Liver (tissue), 9 donors: Measurements from ENCODE around the gene PRR4. TPM values are rescaled to one million over a fixed set of nuclear protein-coding genes. Genes with fewer than 3 reads are reported as not detected.

Experiments used
- DNase-seq: peaks from one replicate; pipeline ENCODE4 v3.0.0-alpha.2; 2017; ENCODE audit warnings: low spot score
- H3K27ac ChIP-seq, 2 donors: one replicate each; pipeline ENCODE4 v1.7.0; 2013; ENCODE audit warnings: inconsistent platforms in 2 of 2, low read length in 2 of 2, control low read depth in 1 of 2, low read depth in 1 of 2, mild to moderate bottlenecking in 1 of 2
- H3K27me3 ChIP-seq, 4 donors: one replicate each; pipeline versions ENCODE4 v1.6.1 to v1.7.0; 2013; ENCODE audit warnings: low read length in 3 of 4, inconsistent platforms in 1 of 4, mild to moderate bottlenecking in 1 of 4, moderate library complexity in 1 of 4; ENCODE audit not compliant: control insufficient read depth in 4 of 4, insufficient read depth in 4 of 4
- H3K36me3 ChIP-seq, 4 donors: one replicate each; pipeline versions ENCODE4 v1.6.1 to v1.7.0; 2013; ENCODE audit warnings: low read length in 3 of 4, mild to moderate bottlenecking in 3 of 4, low read depth in 1 of 4, moderate library complexity in 1 of 4; ENCODE audit not compliant: control insufficient read depth in 4 of 4, insufficient read depth in 3 of 4
- H3K4me1 ChIP-seq, 4 donors: one replicate each; pipeline versions ENCODE4 v1.6.1 to v1.7.0; 2013; ENCODE audit warnings: low read length in 3 of 4, mild to moderate bottlenecking in 3 of 4, moderate library complexity in 1 of 4; ENCODE audit not compliant: control insufficient read depth in 4 of 4, insufficient read depth in 4 of 4
- H3K4me3 ChIP-seq, 3 donors: one replicate each; pipeline versions ENCODE4 v1.6.1 to v1.7.0; 2013; ENCODE audit warnings: low read length in 3 of 3, control low read depth in 1 of 3, low read depth in 1 of 3, mild to moderate bottlenecking in 1 of 3
- H3K9ac ChIP-seq, 2 donors: one replicate each; pipeline ENCODE4 v1.7.0; 2013; ENCODE audit warnings: low read length in 2 of 2, mild to moderate bottlenecking in 2 of 2, moderate library complexity in 2 of 2, control low read depth in 1 of 2, low read depth in 1 of 2
- H3K9me3 ChIP-seq, 4 donors: one replicate each; pipeline versions ENCODE4 v1.6.1 to v1.7.0; 2013; ENCODE audit warnings: low read length in 3 of 4; ENCODE audit not compliant: control insufficient read depth in 4 of 4
- ATF3 ChIP-seq: IDR thresholded peaks from 2 replicates; pipeline ENCODE4 v1.6.1; 2016; ENCODE audit warnings: antibody characterized with exemption
- EGR1 ChIP-seq, 2 donors: IDR thresholded peaks; 2 replicates each; pipeline ENCODE4 v1.6.1; 2016 to 2018; ENCODE audit warnings: antibody characterized with exemption in 2 of 2, low read depth in 2 of 2
- FOXA1 ChIP-seq: IDR thresholded peaks from 2 replicates; pipeline ENCODE4 v1.6.1; 2016; ENCODE audit warnings: antibody characterized with exemption
- FOXA2 ChIP-seq: IDR thresholded peaks from 2 replicates; pipeline ENCODE4 v1.6.1; 2016; ENCODE audit warnings: antibody characterized with exemption
- GABPA ChIP-seq, 2 donors: IDR thresholded peaks in 1 of 2; conservative IDR thresholded peaks in 1 of 2; 2 replicates each; pipeline ENCODE4 v1.6.1; 2016; ENCODE audit warnings: antibody characterized with exemption in 2 of 2, mild to moderate bottlenecking in 1 of 2, moderate library complexity in 1 of 2
- HNF4A ChIP-seq, 2 donors: conservative IDR thresholded peaks; 2 replicates each; pipeline ENCODE4 v1.6.1; 2016; ENCODE audit warnings: antibody characterized with exemption in 2 of 2, mild to moderate bottlenecking in 2 of 2
- HNF4G ChIP-seq: IDR thresholded peaks from 2 replicates; pipeline ENCODE4 v1.6.1; 2016; ENCODE audit warnings: antibody characterized with exemption
- JUND ChIP-seq, 2 donors: IDR thresholded peaks; 2 replicates each; pipeline ENCODE4 v1.6.1; 2016; ENCODE audit warnings: antibody characterized with exemption in 2 of 2
- MAX ChIP-seq: IDR thresholded peaks from 2 replicates; pipeline ENCODE4 v1.6.1; 2016; ENCODE audit warnings: antibody characterized with exemption
- NR2F2 ChIP-seq: IDR thresholded peaks from 2 replicates; pipeline ENCODE4 v1.6.1; 2016; ENCODE audit warnings: antibody characterized with exemption
- REST ChIP-seq: IDR thresholded peaks from 2 replicates; pipeline ENCODE4 v1.6.1; 2016; ENCODE audit warnings: antibody characterized with exemption, mild to moderate bottlenecking
- RXRA ChIP-seq, 2 donors: IDR thresholded peaks; 2 replicates each; pipeline ENCODE4 v1.6.1; 2017 to 2018; ENCODE audit warnings: antibody characterized with exemption in 2 of 2, mild to moderate bottlenecking in 1 of 2
- SP1 ChIP-seq: IDR thresholded peaks from 2 replicates; pipeline ENCODE4 v1.6.1; 2018; ENCODE audit warnings: antibody characterized with exemption, mild to moderate bottlenecking
- TAF1 ChIP-seq: conservative IDR thresholded peaks from 2 replicates; pipeline ENCODE4 v1.6.1; 2016; ENCODE audit warnings: antibody characterized with exemption, mild to moderate bottlenecking
- YY1 ChIP-seq: IDR thresholded peaks from 2 replicates; pipeline ENCODE4 v1.6.1; 2016; ENCODE audit warnings: antibody characterized with exemption, mild to moderate bottlenecking
- ZBTB33 ChIP-seq: IDR thresholded peaks from 2 replicates; pipeline ENCODE4 v1.6.1; 2016; ENCODE audit warnings: antibody characterized with exemption
- WGBS: extraction: QIAGEN DNeasy Blood & Tissue Kit; methylation state at CpG from one replicate; pipeline ENCODE4 v1.1.7; 2013; 5-methylcytosine and 5-hydroxymethylcytosine counted together
- polyA plus RNA-seq, 2 donors: library from polyadenylated mRNA; stranded (reverse) in 1 of 2; unstranded in 1 of 2; fragments of 200-250 nt in 1 of 2; fragments of >200 nt in 1 of 2; fragmentation: Nextera tagmentation in 1 of 2; extraction: Ambion mirVana in 1 of 2; gene quantifications; one replicate each; pipeline versions ENCODE4 v1.2.1 to v1.2.3, GENCODE V29; 2013 to 2015
- total RNA-seq, 2 donors: library from RNA; depleted of rRNA; stranded (reverse); fragments of >200 nt; gene quantifications; one replicate each; pipeline ENCODE4 v1.2.3, GENCODE V29; 2014
- TF ChIP-seq, protein P1 (sequence below): fragments of 150-350 bp; IDR thresholded peaks from 2 replicates; pipeline ENCODE4 v1.5.1; 2017; ENCODE audit warnings: improper control_type of control experiment, low read depth, low read length; ENCODE audit not compliant: missing input control
- donor health status: healthy.
- donor health status: healthy.
- donor health status: healthy.
- donor health status: healthy.
- donor health status: healthy.

The PRR4 gene
- total and polyA plus RNA-seq, 4 donors: 0.56 to 3.5 (median 1.4) TPM

DNA sequence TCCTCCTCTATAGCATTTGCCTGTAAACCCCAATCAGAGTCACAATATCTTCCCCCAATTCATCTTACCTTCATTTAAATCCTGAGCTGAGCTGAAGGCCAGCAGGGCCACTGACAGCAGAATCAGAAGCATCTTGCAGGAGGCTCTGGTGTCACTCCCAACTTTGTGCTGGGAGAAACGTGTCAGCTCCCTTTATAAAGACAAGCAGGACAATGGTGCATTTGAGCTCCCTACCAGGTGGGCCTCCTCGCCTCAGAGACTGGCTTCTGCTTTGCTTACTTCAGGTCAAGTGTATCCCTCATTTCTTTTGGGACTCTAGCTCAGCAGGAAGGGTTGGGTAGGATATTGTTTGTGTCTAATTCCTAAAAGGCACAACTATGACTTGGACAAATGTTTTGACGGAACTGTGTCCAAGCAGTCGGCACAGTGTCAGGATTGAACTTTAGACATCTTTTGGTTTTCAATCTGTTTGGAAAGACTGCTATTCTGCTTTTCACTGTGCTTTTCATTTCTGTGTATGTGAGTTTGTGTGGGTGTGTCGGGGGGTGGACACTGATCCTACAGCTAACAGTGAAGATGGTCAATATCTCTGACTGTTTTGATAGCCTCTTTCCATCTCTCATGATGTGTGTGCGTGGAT, 34.9 kb upstream of the PRR4 start, which contains the start of gene PRH1:
PRH1 (minus strand) TSS at position 170 of the 640 bp plus-strand sequence; CDS start at position 132, 38 bp downstream.
- H3K27ac ChIP-seq: no peak within 1 kb of the TSS
- peaks cover 0 to 2% (median 1%) of the 10 kb centered on the region in 4 donors for H3K36me3 ChIP-seq
- no peaks in the 10 kb centered on the region for H3K9me3 ChIP-seq
- H3K9ac ChIP-seq: no peak within 1 kb of the TSS
- no peak within 1 kb of the TSS for H3K4me3 ChIP-seq
- WGBS: 82% methylated on average over 6 of the region's 6 CpGs
- H3K27me3 ChIP-seq: no peaks in the 10 kb centered on the region
- DNase-seq: no peak
- TF ChIP-seq EGR1 (IDR thresholded peaks at IDR 0.05; ENCODE audit: low read depth in 2 of 2) (no peak), NR2F2 (no peak), MAX (no peak), HNF4A (conservative IDR thresholded peaks at IDR 0.05) (no peak), ZBTB33 (no peak), SP1 (no peak), ATF3 (no peak), REST (no peak), FOXA1 (no peak)
- H3K4me1 ChIP-seq: no peaks in the 10 kb centered on the region

DNA sequence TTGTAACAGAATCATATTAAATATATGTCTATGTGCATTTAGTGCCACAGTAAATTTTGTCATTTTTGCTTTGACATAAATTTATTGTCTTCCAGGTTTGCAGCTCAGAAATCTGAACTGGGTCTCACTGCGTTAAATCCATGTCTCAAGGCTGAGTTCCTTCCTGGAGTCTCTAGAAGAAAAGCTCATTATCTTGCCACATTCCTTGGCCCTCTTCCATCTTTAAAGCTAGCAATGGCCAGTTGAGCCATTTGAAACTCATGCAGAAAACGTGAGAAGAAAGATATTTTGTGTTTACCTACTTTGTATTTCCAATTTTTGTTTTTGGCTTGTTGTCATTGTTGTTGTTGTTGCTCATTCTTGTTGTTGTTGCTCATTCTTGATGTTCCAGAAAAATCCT, 24.1 kb upstream of the PRR4 start:
- H3K27ac ChIP-seq: no peak overlapping the region
- H3K36me3 ChIP-seq: peaks cover 0 to 4% (median 0%) of the 10 kb centered on the region in 4 donors
- H3K4me3 ChIP-seq: no peak overlapping the region
- DNase-seq: no peak
- H3K27me3 ChIP-seq: no peaks in the 10 kb centered on the region
- no peaks in the 10 kb centered on the region for H3K4me1 ChIP-seq
- WGBS: 68% methylated on average over 2 of the region's 2 CpGs
- H3K9me3 ChIP-seq: no peaks in the 10 kb centered on the region
- no peak overlapping the region for H3K9ac ChIP-seq
- no peak for TF ChIP-seq GABPA (IDR thresholded peaks at IDR 0.05 in 1 of 2, conservative IDR thresholded peaks at IDR 0.05 in 1 of 2)
- no peak for TF ChIP-seq ATF3
- no peak for TF ChIP-seq FOXA1
- no peak for TF ChIP-seq JUND (IDR thresholded peaks at IDR 0.05)
- no peak for TF ChIP-seq REST
- no peak for TF ChIP-seq NR2F2
- no peak for TF ChIP-seq YY1
- TF ChIP-seq, protein P1, sequence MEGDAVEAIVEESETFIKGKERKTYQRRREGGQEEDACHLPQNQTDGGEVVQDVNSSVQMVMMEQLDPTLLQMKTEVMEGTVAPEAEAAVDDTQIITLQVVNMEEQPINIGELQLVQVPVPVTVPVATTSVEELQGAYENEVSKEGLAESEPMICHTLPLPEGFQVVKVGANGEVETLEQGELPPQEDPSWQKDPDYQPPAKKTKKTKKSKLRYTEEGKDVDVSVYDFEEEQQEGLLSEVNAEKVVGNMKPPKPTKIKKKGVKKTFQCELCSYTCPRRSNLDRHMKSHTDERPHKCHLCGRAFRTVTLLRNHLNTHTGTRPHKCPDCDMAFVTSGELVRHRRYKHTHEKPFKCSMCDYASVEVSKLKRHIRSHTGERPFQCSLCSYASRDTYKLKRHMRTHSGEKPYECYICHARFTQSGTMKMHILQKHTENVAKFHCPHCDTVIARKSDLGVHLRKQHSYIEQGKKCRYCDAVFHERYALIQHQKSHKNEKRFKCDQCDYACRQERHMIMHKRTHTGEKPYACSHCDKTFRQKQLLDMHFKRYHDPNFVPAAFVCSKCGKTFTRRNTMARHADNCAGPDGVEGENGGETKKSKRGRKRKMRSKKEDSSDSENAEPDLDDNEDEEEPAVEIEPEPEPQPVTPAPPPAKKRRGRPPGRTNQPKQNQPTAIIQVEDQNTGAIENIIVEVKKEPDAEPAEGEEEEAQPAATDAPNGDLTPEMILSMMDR: no peak
- TF ChIP-seq FOXA2: no peak
- TF ChIP-seq SP1: no peak
- TF ChIP-seq HNF4G: no peak
- no peak for TF ChIP-seq ZBTB33
- no peak for TF ChIP-seq RXRA (IDR thresholded peaks at IDR 0.05)
- no peak for TF ChIP-seq TAF1
- TF ChIP-seq EGR1 (IDR thresholded peaks at IDR 0.05; ENCODE audit: low read depth in 2 of 2): no peak
- TF ChIP-seq HNF4A (conservative IDR thresholded peaks at IDR 0.05): no peak
